CD4-positive, alpha-beta T cell (primary cell): ENCODE data around the gene ACAP2. TPM values are rescaled to one million over a fixed set of nuclear protein-coding genes. Genes with fewer than 3 reads are reported as not detected.

Experiments used
- ATAC-seq: fragments of 200-7000 bp; cut with Tn5 transposase; one replicate; pipeline ENCODE4 v1.10.0; 2022; ENCODE audit warnings: mild to moderate bottlenecking; ENCODE audit not compliant: poor library complexity
- CTCF ChIA-PET: fragments of 350-600 bp; sonication (Branson Sonifier 250); formaldehyde crosslinking; loops from one replicate; lab custom pipeline; 2021; ENCODE audit warnings: antibody characterized with exemption, inconsistent platforms; lab: Charles Lee
- POLR2A ChIA-PET: fragments of 350-600 bp; sonication (Branson Sonifier 250); formaldehyde crosslinking; loops from one replicate; lab custom pipeline; 2021; ENCODE audit warnings: antibody characterized with exemption, inconsistent platforms; lab: Charles Lee
- DNase-seq, 14 experiments: peaks; one replicate each; pipeline ENCODE4 v3.0.0-alpha.2; 2013 to 2020; ENCODE audit warnings: mixed read lengths in 2 of 14
- H3K27ac ChIP-seq, 2 donors: one replicate each; pipeline versions ENCODE4 v1.5.1 to v1.7.0; 2013; ENCODE audit warnings: low read length in 2 of 2, low read depth in 1 of 2, mild to moderate bottlenecking in 1 of 2
- H3K27me3 ChIP-seq, 2 experiments: 1 replicate in 1 of 2; 2 replicates in 1 of 2; pipeline versions ENCODE4 v1.6.1 to v1.7.0; 2013; ENCODE audit warnings: low read length in 2 of 2, control low read depth in 1 of 2, mild to moderate bottlenecking in 1 of 2, moderate library complexity in 1 of 2; ENCODE audit not compliant: insufficient read depth in 2 of 2, control insufficient read depth in 1 of 2
- H3K36me3 ChIP-seq: one replicate; pipeline ENCODE4 v1.6.1; 2013; ENCODE audit warnings: low read length, control low read depth; ENCODE audit not compliant: insufficient read depth
- H3K4me1 ChIP-seq: one replicate; pipeline ENCODE4 v1.6.1; 2013; ENCODE audit warnings: low read length, control low read depth; ENCODE audit not compliant: insufficient read depth
- H3K4me3 ChIP-seq: one replicate; pipeline ENCODE4 v1.5.1; 2013; ENCODE audit warnings: mild to moderate bottlenecking, low read length, moderate library complexity
- H3K9me3 ChIP-seq, 2 experiments: 1 replicate in 1 of 2; 2 replicates in 1 of 2; pipeline versions ENCODE4 v1.6.1 to v1.7.0; 2013; ENCODE audit warnings: low read length in 2 of 2, mild to moderate bottlenecking in 2 of 2, control low read depth in 1 of 2, moderate library complexity in 1 of 2; ENCODE audit not compliant: control insufficient read depth in 1 of 2, insufficient read depth in 1 of 2
- H3K27ac Mint-ChIP-seq: one replicate; pipeline ENCODE4 v1.8.0; 2020; ENCODE audit warnings: mixed read lengths
- H3K27me3 Mint-ChIP-seq: one replicate; pipeline ENCODE4 v1.8.0; 2021; ENCODE audit warnings: mixed read lengths
- H3K36me3 Mint-ChIP-seq: one replicate; pipeline ENCODE4 v1.8.0; 2021; ENCODE audit warnings: low read depth, mixed read lengths
- H3K4me1 Mint-ChIP-seq: one replicate; pipeline ENCODE4 v1.8.0; 2021; ENCODE audit warnings: low read depth, mixed read lengths
- H3K4me3 Mint-ChIP-seq: one replicate; pipeline ENCODE4 v1.8.0; 2020; ENCODE audit warnings: mild to moderate bottlenecking, mixed read lengths
- H3K9me3 Mint-ChIP-seq: one replicate; pipeline ENCODE4 v1.8.0; 2020; ENCODE audit warnings: mixed read lengths
- intact Hi-C, 2 experiments: fragments of 100-400 bp; cut with DNase I in 1 of 2; cut with micrococcal nuclease in 1 of 2; formaldehyde crosslinking; loops; one replicate each; pipeline versions ENCODE4 v1.15.1 to v1.9.0; 2023 to 2025; cut with DNase I, micrococcal nuclease
- total RNA-seq, 174 experiments: library from RNA in 2 of 174; stranded (reverse) in 2 of 174; gene quantifications; one replicate each; pipeline ENCODE4 v1.2.3 and lab custom pipeline; 2021 to 2026
- TF ChIP-seq, protein P1 (sequence below): fragments of 200-600 bp; IDR thresholded peaks from one replicate; pipeline ENCODE4 v1.8.0; 2022; ENCODE audit warnings: antibody characterized with exemption, mild to moderate bottlenecking

The ACAP2 gene
- total RNA-seq, 2 experiments from 2014 or later, result 50.7 to 51.4 TPM

GRCh38 chr3:195259475-195260279 is 183.1 kb downstream of the ACAP2 start:
- DNase-seq (peak; percentile 73 to 96 (median 84)), ATAC-seq (peak; percentile 83)
- intact Hi-C loops, result loop anchor here (1.0 to 10.0 kb wide), 9 partner anchors 12 to 775 kb away; partner anchors contain the start of genes ATP13A3 (in 2 of the 2), LSG1 (in 1 of the 2) and XXYLT1 (in 1 of the 2)
- H3K27ac Mint-ChIP-seq, result peak overlapping the region; percentile 93
- no peaks in the 10 kb centered on the region for H3K9me3 Mint-ChIP-seq
- peak overlapping the region; percentile 67 for H3K4me3 Mint-ChIP-seq
- peak overlapping the region; percentile 92 for H3K4me3 ChIP-seq
- H3K27ac ChIP-seq, result peak overlapping the region; percentile 85 to 93
- H3K36me3 Mint-ChIP-seq, result no peaks in the 10 kb centered on the region
- peaks cover 22% of the 10 kb centered on the region for H3K4me1 Mint-ChIP-seq
- peaks cover 35% of the 10 kb centered on the region for H3K4me1 ChIP-seq
- no peaks in the 10 kb centered on the region for H3K36me3 ChIP-seq
- ChIA-PET CTCF (interaction anchor here (1.5 to 8.4 kb wide), 4 partner anchors 11 to 589 kb away, joined by 5 to 62 read pairs (median 14); partner anchors contain the start of genes LSG1 and XXYLT1), POLR2A (interaction anchor here (1.0 to 1.8 kb wide), 8 partner anchors 11 to 588 kb away, joined by 3 to 20 read pairs (median 5); partner anchors contain the start of genes LSG1 and XXYLT1)
- no peaks in the 10 kb centered on the region for H3K9me3 ChIP-seq
- no peaks in the 10 kb centered on the region for H3K27me3 ChIP-seq
- H3K27me3 Mint-ChIP-seq, result no peaks in the 10 kb centered on the region
- TF ChIP-seq, protein P1, sequence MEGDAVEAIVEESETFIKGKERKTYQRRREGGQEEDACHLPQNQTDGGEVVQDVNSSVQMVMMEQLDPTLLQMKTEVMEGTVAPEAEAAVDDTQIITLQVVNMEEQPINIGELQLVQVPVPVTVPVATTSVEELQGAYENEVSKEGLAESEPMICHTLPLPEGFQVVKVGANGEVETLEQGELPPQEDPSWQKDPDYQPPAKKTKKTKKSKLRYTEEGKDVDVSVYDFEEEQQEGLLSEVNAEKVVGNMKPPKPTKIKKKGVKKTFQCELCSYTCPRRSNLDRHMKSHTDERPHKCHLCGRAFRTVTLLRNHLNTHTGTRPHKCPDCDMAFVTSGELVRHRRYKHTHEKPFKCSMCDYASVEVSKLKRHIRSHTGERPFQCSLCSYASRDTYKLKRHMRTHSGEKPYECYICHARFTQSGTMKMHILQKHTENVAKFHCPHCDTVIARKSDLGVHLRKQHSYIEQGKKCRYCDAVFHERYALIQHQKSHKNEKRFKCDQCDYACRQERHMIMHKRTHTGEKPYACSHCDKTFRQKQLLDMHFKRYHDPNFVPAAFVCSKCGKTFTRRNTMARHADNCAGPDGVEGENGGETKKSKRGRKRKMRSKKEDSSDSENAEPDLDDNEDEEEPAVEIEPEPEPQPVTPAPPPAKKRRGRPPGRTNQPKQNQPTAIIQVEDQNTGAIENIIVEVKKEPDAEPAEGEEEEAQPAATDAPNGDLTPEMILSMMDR, result peak; percentile 33

DNA sequence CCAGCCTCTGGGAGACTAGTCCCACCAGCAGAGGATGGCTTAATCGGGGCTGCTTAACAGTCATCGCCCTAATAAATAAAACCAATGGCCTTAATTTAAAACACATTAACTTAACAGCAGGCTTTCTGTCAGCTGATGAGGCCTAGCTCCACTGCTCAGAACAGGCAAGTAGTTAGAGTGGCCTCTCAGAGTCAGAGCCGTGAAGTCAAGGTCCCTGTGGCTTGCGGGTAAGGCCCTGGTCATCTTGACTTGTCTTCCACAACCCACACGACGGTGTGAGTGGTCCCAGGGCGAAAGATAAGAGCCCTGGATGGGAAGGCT is 183.7 kb downstream of the ACAP2 start:
- H3K27ac Mint-ChIP-seq, result peak overlapping the region; percentile 93
- H3K36me3 Mint-ChIP-seq, result no peaks in the 10 kb centered on the region
- peaks cover 22% of the 10 kb centered on the region for H3K4me1 Mint-ChIP-seq
- Histone ChIP-seq H3K4me1 (peaks cover 35% of the 10 kb centered on the region), H3K4me3 (peak overlapping the region; percentile 92), H3K36me3 (no peaks in the 10 kb centered on the region), H3K9me3 (no peaks in the 10 kb centered on the region), H3K27me3 (no peaks in the 10 kb centered on the region), H3K27ac (peak overlapping the region; percentile 85 to 93)
- no peaks in the 10 kb centered on the region for H3K27me3 Mint-ChIP-seq
- H3K9me3 Mint-ChIP-seq, result no peaks in the 10 kb centered on the region
- intact Hi-C loops, result loop anchor here (2.0 to 10.0 kb wide), 3 partner anchors 114 to 257 kb away; no protein-coding TSS in a partner anchor
- TF ChIP-seq, protein P1, result no peak
- ATAC-seq (no peak), DNase-seq (no peak)
- ChIA-PET POLR2A (interaction anchor here (1.0 to 1.5 kb wide), 5 partner anchors 76 to 587 kb away, joined by 3 to 6 read pairs (median 5); partner anchors contain the start of gene LSG1), CTCF (interaction anchor here (1.5 to 8.4 kb wide), 4 partner anchors 12 to 588 kb away, joined by 5 to 62 read pairs (median 14); partner anchors contain the start of genes LSG1 and XXYLT1)
- peak overlapping the region; percentile 81 for H3K4me3 Mint-ChIP-seq

DNA sequence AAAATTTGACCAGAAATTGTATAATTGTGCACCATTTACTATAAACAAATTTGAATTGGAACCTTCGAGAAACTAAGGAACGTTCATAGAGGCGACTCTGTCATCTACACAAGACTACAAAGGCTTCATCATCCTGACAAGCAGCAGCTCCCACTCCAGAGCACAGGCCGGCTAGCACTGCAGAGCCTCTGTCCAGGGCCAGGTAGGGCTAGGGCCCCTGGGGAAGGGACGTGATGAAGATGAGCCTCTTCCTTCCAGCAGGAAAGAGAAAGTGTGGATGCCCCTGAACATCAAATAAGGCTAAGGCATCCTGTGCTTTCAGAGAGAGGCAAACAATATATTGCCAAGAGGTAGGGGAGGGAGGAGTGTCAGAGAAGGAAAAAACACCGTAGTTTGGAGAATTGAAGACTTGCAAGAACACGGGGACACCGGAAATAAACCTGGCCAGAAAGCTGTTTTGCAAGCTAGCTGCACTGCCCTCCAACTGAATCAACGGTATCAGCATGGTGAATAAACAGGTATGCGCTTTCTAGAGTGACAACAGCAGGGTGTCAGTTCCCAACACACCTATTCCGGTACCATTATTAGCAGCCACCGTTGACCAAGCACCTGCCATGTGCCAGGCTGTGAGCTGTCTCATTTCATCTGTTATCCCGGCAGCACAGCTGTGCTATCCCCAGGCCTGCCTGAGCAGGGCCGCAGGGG is 184.2 kb downstream of the ACAP2 start:
- CTCF ChIA-PET, result interaction anchor here (1.5 to 8.4 kb wide), 4 partner anchors 12 to 587 kb away, joined by 5 to 62 read pairs (median 12); partner anchors contain the start of genes LSG1 and XXYLT1

More for the DNA sequence above, 184.2 kb downstream of the ACAP2 start:
- DNase-seq (peak in 4 of 14 experiments; percentile 24 to 52 (median 41)), ATAC-seq (no peak)
- H3K9me3 ChIP-seq, result no peaks in the 10 kb centered on the region
- H3K4me3 Mint-ChIP-seq, result peak overlapping the region; percentile 81
- peak overlapping the region; percentile 93 for H3K27ac Mint-ChIP-seq
- peaks cover 22% of the 10 kb centered on the region for H3K4me1 Mint-ChIP-seq
- POLR2A ChIA-PET, result interaction anchor here (1.0 to 1.5 kb wide), 5 partner anchors 76 to 586 kb away, joined by 3 to 6 read pairs (median 5); partner anchors contain the start of gene LSG1
- TF ChIP-seq, protein P1, result no peak
- H3K27ac ChIP-seq, result peak overlapping the region; percentile 85 to 93
- H3K9me3 Mint-ChIP-seq, result no peaks in the 10 kb centered on the region
- no peaks in the 10 kb centered on the region for H3K36me3 ChIP-seq
- peaks cover 35% of the 10 kb centered on the region for H3K4me1 ChIP-seq
- intact Hi-C loops, result loop anchor here (2.0 to 10.0 kb wide), 3 partner anchors 114 to 256 kb away; no protein-coding TSS in a partner anchor
- H3K36me3 Mint-ChIP-seq, result no peaks in the 10 kb centered on the region
- no peaks in the 10 kb centered on the region for H3K27me3 ChIP-seq
- H3K27me3 Mint-ChIP-seq, result no peaks in the 10 kb centered on the region
- no peak overlapping the region for H3K4me3 ChIP-seq
